ENCODE measurements around the gene PTGIS.

GRCh38 chr20:49544535-49544934 lies 23.4 kb downstream of the PTGIS start:
- no peak for TF ChIP-seq CTCF (conservative IDR thresholded peaks at IDR 0.05; ENCODE audit: low read depth, low read length)
- TF ChIP-seq POLR2A (IDR thresholded peaks at IDR 0.05; ENCODE audit: low read depth, low read length) = no peak
- no peak for TF ChIP-seq BHLHE40 (IDR thresholded peaks at IDR 0.05; ENCODE audit: low read depth, low read length)
- no peak for TF ChIP-seq NFE2L2 (IDR thresholded peaks at IDR 0.05; ENCODE audit: low read depth, low read length)
- no peak for TF ChIP-seq RFX5 (IDR thresholded peaks at IDR 0.05; ENCODE audit: low read depth, low read length)
- TF ChIP-seq MXI1 (IDR thresholded peaks at IDR 0.05; ENCODE audit: borderline replicate concordance, low read depth, low read length) = no peak
- no peak for TF ChIP-seq SMC3 (IDR thresholded peaks at IDR 0.05; ENCODE audit: low read depth, low read length)
- no peak for TF ChIP-seq USF2 (IDR thresholded peaks at IDR 0.05; ENCODE audit: low read depth, low read length)
